ENCODE results near the gene IL17REL.
A peak's percentile ranks its signal among the peaks of the same experiment; 100 is the strongest.

IL17REL gene

GRCh38 chr22:50058906-50059880 lies 46.6 kb upstream of the IL17REL start:
- TF ChIP-seq CTCF (IDR thresholded peaks at IDR 0.05; ENCODE audit: control extremely low read depth, extremely low read depth, low read depth, missing control alignments) = no peak
- ChIA-PET POLR2A (no interaction called here), CTCF (interaction anchor here (1.1 kb wide), 1 partner anchor 21 kb away, joined by 3 read pairs; no protein-coding TSS in a partner anchor)
- DNase-seq (ENCODE audit: extremely low spot score) = no peak

- ChIA-PET CTCF (interaction anchor here (1.1 kb wide), 1 partner anchor 22 kb away, joined by 3 read pairs; no protein-coding TSS in a partner anchor), POLR2A (no interaction called here)
- TF ChIP-seq CTCF (IDR thresholded peaks at IDR 0.05; ENCODE audit: control extremely low read depth, extremely low read depth, low read depth, missing control alignments) = no peak
- DNase-seq (ENCODE audit: extremely low spot score) = no peak
Observed at GRCh38 chr22:50058061-50058905, 45.7 kb upstream of the IL17REL start, which contains the start of gene TTLL8. Gene TTLL8 (minus strand): TSS chr22:50058298.

- no peak for DNase-seq (ENCODE audit: extremely low spot score)
- POLR2A ChIA-PET = no interaction called here
- no peak for TF ChIP-seq CTCF (IDR thresholded peaks at IDR 0.05; ENCODE audit: control extremely low read depth, extremely low read depth, low read depth, missing control alignments)
- CTCF ChIA-PET = no interaction called here
Observed at GRCh38 chr22:50057278-50058060, 44.9 kb upstream of the IL17REL start.

- peak; percentile 52 for DNase-seq (ENCODE audit: extremely low spot score)
- TF ChIP-seq CTCF (IDR thresholded peaks at IDR 0.05; ENCODE audit: control extremely low read depth, extremely low read depth, low read depth, missing control alignments) = no peak
- POLR2A ChIA-PET = no interaction called here
- CTCF ChIA-PET = interaction anchor here (1.0 kb wide), 1 partner anchor 126 kb away, joined by 3 read pairs; no protein-coding TSS in a partner anchor
Observed at GRCh38 chr22:50056214-50056972, 43.8 kb upstream of the IL17REL start.

- no peak for DNase-seq (ENCODE audit: extremely low spot score)
- TF ChIP-seq CTCF (IDR thresholded peaks at IDR 0.05; ENCODE audit: control extremely low read depth, extremely low read depth, low read depth, missing control alignments) = no peak
- CTCF ChIA-PET = no interaction called here
- POLR2A ChIA-PET = no interaction called here
Observed at GRCh38 chr22:50053861-50054260, 41.3 kb upstream of the IL17REL start.

Data from GM10248 (cell line).